Measurements from ENCODE around the gene CACFD1.

DNA sequence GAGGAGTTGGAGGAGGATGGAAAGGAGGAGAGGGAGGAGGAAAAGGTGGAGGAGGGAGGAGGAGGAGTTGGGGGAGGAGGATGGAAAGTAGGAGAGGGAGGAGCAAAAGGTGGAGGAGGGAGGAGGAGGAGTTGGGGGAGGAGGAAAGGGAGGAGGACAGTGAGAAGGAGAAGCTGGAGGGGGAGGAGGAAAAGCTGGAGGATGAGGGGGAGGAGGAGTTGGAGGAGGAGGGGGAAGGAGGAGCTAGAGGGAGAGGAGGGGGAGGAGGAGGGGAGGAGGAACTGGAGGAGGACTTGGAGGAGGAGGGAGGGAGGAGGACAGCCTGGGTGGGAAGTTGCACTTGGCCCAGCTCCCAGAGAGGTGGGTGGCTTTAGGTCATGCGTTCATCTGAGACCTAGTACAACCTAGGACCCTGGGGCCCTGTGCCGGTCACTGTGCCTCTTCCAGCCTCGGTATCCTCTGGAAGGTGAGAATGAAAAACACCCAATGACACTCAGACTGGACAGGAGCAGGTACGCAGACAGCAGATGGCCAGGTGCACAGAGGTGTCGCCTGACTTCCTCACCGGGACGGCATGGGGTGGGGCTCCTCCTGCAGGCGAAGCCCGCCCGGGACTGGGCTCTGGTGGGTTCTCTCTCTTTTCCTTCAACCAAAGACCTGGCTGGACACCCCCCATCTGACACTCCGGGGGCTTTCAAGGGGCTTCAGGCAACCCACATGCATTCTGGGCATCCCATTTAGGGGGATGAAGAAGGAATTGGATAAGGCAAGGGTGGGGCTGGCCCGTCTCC, 31.3 kb downstream of the CACFD1 start:
- TF ChIP-seq GATA3 (IDR thresholded peaks at IDR 0.05; ENCODE audit: low read depth, low read length) (no peak), GATA2 (IDR thresholded peaks at IDR 0.05; ENCODE audit: low read depth, low read length) (no peak)

All from SH-SY5Y (cell line).